Nephron (organoid): ENCODE measurements around the gene FAM20C.

Experiments used
- H3K27ac Mint-ChIP-seq, 3 experiments: 2 replicates each; pipeline ENCODE4 v1.8.0; 2020; ENCODE audit warnings: mixed read lengths in 3 of 3, mild to moderate bottlenecking in 2 of 3, moderate library complexity in 1 of 3
- H3K27me3 Mint-ChIP-seq: 2 replicates; pipeline ENCODE4 v1.8.0; 2021; ENCODE audit warnings: low read depth, mild to moderate bottlenecking, moderate library complexity, mixed read lengths
- H3K36me3 Mint-ChIP-seq: 2 replicates; pipeline ENCODE4 v1.8.0; 2020; ENCODE audit warnings: low read depth, mixed read lengths
- H3K4me1 Mint-ChIP-seq: 2 replicates; pipeline ENCODE4 v1.8.0; 2020; ENCODE audit warnings: mixed read lengths
- H3K4me3 Mint-ChIP-seq, 3 experiments: 2 replicates each; pipeline ENCODE4 v1.8.0; 2020; ENCODE audit warnings: mild to moderate bottlenecking in 3 of 3, mixed read lengths in 3 of 3, moderate library complexity in 2 of 3
- H3K9me3 Mint-ChIP-seq: 2 replicates; pipeline ENCODE4 v1.8.0; 2020; ENCODE audit warnings: mixed read lengths
- TF ChIP-seq, protein P1 (sequence below), 3 experiments: fragments of 200-600 bp; sonication (generic); IDR thresholded peaks; one replicate each; pipeline ENCODE4 v1.5.0; 2021; ENCODE audit warnings: antibody characterized with exemption in 3 of 3; ENCODE audit not compliant: unreplicated experiment in 3 of 3

The FAM20C gene

DNA sequence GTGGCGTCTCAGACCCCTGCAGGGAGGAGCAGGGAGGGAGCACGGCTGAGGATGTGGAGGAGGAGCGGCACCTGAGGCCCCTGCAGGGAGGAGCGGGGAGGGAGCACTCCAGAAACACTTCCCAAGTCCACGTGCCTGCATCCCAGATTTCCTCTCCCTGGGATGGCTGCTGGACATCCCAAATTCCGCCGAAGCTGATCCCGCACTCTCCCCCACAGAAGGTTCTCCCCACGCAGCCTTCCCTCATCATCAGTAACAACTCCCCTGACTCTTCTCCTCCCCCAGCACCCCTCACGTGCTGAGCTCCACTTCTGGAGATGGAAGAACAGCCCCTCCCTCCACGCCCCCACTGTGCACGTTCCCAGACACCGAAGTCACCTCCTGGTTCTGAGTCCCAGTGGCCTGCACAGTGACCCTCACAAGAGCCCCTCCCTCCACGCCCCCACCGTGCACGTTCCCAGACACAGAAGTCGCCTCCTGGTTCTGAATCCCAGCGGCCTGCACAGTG is 79.8 kb downstream of the FAM20C start:
- Mint-ChIP-seq H3K36me3 (peaks cover 7% of the 10 kb centered on the region), H3K27me3 (peaks cover 11% of the 10 kb centered on the region), H3K9me3 (peaks cover 50% of the 10 kb centered on the region), H3K4me3 (no peak overlapping the region), H3K4me1 (no peaks in the 10 kb centered on the region), H3K27ac (no peak overlapping the region)
- TF ChIP-seq, protein P1, sequence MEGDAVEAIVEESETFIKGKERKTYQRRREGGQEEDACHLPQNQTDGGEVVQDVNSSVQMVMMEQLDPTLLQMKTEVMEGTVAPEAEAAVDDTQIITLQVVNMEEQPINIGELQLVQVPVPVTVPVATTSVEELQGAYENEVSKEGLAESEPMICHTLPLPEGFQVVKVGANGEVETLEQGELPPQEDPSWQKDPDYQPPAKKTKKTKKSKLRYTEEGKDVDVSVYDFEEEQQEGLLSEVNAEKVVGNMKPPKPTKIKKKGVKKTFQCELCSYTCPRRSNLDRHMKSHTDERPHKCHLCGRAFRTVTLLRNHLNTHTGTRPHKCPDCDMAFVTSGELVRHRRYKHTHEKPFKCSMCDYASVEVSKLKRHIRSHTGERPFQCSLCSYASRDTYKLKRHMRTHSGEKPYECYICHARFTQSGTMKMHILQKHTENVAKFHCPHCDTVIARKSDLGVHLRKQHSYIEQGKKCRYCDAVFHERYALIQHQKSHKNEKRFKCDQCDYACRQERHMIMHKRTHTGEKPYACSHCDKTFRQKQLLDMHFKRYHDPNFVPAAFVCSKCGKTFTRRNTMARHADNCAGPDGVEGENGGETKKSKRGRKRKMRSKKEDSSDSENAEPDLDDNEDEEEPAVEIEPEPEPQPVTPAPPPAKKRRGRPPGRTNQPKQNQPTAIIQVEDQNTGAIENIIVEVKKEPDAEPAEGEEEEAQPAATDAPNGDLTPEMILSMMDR (IDR thresholded peaks at IDR 0.05; ENCODE audit: unreplicated experiment in 3 of 3), result no peak

DNA sequence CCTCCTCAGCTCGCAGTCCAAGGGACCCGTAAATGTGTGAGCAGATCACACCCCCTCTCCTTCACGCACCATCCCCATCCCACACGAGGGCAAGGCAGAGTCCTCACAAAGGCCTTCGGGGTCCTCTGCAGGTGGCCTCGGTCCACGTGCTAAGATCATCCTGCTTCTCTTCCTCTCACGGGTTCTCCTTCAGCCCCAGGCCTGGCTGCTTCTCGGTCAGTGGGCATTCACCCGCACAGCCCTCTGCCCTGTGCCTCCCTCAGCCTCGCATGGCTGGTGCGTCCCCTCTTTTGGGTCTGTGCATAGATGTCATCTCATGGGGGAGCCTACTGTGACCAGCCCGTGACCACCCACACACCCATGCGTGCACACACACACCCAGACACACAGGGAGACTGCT is 80.3 kb downstream of the FAM20C start:
- Mint-ChIP-seq H3K4me3 (no peak overlapping the region), H3K36me3 (peaks cover 7% of the 10 kb centered on the region), H3K4me1 (no peaks in the 10 kb centered on the region), H3K27me3 (peaks cover 14% of the 10 kb centered on the region), H3K27ac (no peak overlapping the region), H3K9me3 (peaks cover 54% of the 10 kb centered on the region)
- TF ChIP-seq, protein P1 (IDR thresholded peaks at IDR 0.05; ENCODE audit: unreplicated experiment in 3 of 3), result no peak

DNA sequence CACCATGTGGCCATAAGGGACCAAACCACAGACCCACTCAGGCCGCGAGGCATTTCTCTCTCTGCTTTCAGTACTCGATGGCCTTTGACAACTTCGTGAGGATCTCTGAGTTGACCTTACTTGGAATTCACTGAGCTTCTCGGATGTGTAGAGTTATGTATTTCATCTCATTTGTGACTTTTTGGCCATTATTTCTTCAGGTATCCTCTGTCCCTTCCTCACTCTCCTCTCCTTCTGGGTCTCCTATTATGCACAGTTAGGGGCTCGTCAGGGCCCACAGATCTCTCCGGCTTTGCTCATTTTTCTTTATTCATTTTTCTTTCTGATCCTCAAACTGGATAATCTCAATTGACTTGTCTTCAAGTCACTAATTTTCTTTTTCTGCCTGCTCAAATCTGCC is 81.0 kb downstream of the FAM20C start:
- TF ChIP-seq, protein P1 (IDR thresholded peaks at IDR 0.05; ENCODE audit: unreplicated experiment in 3 of 3), result no peak
- Mint-ChIP-seq H3K4me1 (no peaks in the 10 kb centered on the region), H3K36me3 (peaks cover 7% of the 10 kb centered on the region), H3K27me3 (peaks cover 11% of the 10 kb centered on the region), H3K9me3 (peaks cover 53% of the 10 kb centered on the region), H3K27ac (no peak overlapping the region), H3K4me3 (no peak overlapping the region)

DNA sequence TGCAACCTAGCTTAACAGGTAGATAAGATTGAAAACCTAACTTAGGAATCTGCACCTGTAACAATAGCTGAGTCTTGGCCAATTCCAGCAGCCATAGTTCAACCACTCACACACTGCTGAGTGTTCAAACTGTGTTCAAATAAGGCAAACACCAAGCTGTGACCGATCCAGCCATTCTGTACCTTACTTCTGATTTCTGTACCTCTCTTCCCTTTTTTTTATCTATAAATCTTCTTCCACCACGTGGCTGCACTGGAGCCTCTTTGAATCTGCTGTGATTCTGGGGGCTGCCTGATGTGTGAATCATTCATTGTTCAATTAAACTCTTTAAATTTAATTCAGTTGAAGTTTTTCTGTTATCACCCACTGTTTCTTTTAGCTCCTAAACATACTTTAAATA is 81.9 kb downstream of the FAM20C start:
- Mint-ChIP-seq H3K27ac (no peak overlapping the region), H3K9me3 (peaks cover 52% of the 10 kb centered on the region), H3K4me3 (no peak overlapping the region), H3K36me3 (peaks cover 7% of the 10 kb centered on the region), H3K4me1 (no peaks in the 10 kb centered on the region), H3K27me3 (peaks cover 9% of the 10 kb centered on the region)
- TF ChIP-seq, protein P1 (IDR thresholded peaks at IDR 0.05; ENCODE audit: unreplicated experiment in 3 of 3), result no peak

DNA sequence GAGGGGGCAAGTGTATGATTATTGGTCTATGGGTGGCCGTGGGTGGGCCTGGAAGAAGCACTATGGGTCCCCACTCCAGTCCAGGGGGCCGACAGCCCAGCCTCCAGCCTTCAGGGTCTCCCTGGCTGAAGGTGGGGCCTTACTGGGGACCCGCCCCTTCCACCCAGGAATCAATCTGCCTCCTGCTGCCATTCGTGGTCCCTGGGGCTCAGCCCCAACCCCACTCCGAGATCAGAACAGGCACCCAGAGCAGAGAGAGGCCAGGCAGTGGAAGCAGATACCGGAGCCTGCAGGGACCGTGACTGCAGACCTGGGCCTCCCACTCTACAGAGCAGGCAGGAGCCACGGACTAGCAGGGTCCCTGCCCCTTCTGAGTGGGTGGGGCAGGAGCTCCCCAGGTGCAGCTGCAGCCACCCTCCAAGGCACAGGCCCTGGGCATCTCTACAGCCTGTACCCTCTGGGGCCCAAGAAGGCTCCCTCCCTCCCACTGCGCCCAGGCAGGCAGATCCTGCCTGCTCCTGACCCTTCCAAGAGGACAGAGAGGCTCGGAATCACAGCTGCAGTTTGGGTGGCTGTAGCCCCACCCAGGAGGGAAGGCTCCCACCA is 84.0 kb downstream of the FAM20C start:
- peaks cover 21% of the 10 kb centered on the region for H3K27me3 Mint-ChIP-seq
- peaks cover 50% of the 10 kb centered on the region for H3K9me3 Mint-ChIP-seq
- H3K36me3 Mint-ChIP-seq, result peaks cover 7% of the 10 kb centered on the region
- TF ChIP-seq, protein P1 (IDR thresholded peaks at IDR 0.05; ENCODE audit: unreplicated experiment in 3 of 3), result no peak
- no peak overlapping the region for H3K27ac Mint-ChIP-seq
- H3K4me1 Mint-ChIP-seq, result no peaks in the 10 kb centered on the region
- H3K4me3 Mint-ChIP-seq, result no peak overlapping the region

DNA sequence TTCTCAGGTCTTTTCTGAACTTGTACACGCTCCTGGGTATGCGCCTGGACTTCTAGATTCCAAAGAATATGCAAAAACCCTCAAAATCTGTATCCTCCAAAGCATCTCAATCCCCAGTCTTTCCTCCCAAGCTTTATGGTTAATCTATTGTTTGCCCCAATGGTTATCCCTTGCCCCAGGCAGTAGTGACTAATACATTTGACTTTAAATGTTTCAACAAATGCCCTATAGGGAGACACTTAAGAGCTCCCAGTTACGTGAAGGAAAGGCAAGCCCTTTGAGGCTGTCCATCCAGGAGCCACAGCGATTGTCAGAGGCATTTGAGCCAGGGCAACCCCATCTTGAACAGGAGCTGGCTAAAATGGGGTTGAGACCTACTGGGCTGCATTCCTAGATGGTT is 84.9 kb downstream of the FAM20C start:
- H3K9me3 Mint-ChIP-seq, result peaks cover 47% of the 10 kb centered on the region
- H3K36me3 Mint-ChIP-seq, result peaks cover 7% of the 10 kb centered on the region
- H3K27me3 Mint-ChIP-seq, result peaks cover 21% of the 10 kb centered on the region
- TF ChIP-seq, protein P1 (IDR thresholded peaks at IDR 0.05; ENCODE audit: unreplicated experiment in 3 of 3), result no peak
- no peaks in the 10 kb centered on the region for H3K4me1 Mint-ChIP-seq
- no peak overlapping the region for H3K4me3 Mint-ChIP-seq
- no peak overlapping the region for H3K27ac Mint-ChIP-seq
